ENCODE results near the gene ARHGAP29.

GRCh38 chr1:94272388-94272787, 35.0 kb upstream of the ARHGAP29 start:
- TF ChIP-seq CTCF (IDR thresholded peaks at IDR 0.05; ENCODE audit: low read length) (no peak), EZH2 (IDR thresholded peaks at IDR 0.05; ENCODE audit: borderline replicate concordance, low read length) (no peak)
